K562 (cell line): ENCODE data around the gene PGBD1. TPM values are rescaled to one million over a fixed set of nuclear protein-coding genes. Genes with fewer than 3 reads are reported as not detected.
A peak's percentile ranks its signal among the peaks of the same experiment; 100 is the strongest.

Experiments used
- COPS2 ChIP-seq: fragments of 450-650 bp; conservative IDR thresholded peaks from 2 replicates; pipeline ENCODE4 v1.6.1; 2016; ENCODE audit warnings: mild to moderate bottlenecking, moderate library complexity
- EP300 ChIP-seq: IDR thresholded peaks from 2 replicates; pipeline ENCODE4 v1.6.1; 2012; ENCODE audit warnings: low read length, improper control_type of control experiment
- FIP1L1 ChIP-seq: fragments of 200-400 bp; formaldehyde crosslinking; IDR thresholded peaks from 2 replicates; pipeline ENCODE4 v1.6.1; 2018; ENCODE audit warnings: mild to moderate bottlenecking, low read depth, low read length; ENCODE audit not compliant: poor library complexity, severe bottlenecking
- HNRNPLL ChIP-seq: fragments of 200-400 bp; formaldehyde crosslinking; IDR thresholded peaks from 2 replicates; pipeline ENCODE4 v1.6.1; 2017; ENCODE audit warnings: low read length, low read depth, mild to moderate bottlenecking; ENCODE audit not compliant: poor library complexity, severe bottlenecking
- JUND ChIP-seq, 2 experiments: IDR thresholded peaks; 2 replicates in 1 of 2; 3 replicates in 1 of 2; pipeline ENCODE4 v1.6.1; 2011; ENCODE audit warnings: borderline replicate concordance in 2 of 2, low read depth in 2 of 2, low read length in 2 of 2, improper control_type of control experiment in 1 of 2, missing biosample characterization in 1 of 2, missing genetic modification characterization in 1 of 2, missing genetic modification reagents in 1 of 2
- MEIS2 ChIP-seq: fragments of 450-650 bp; IDR thresholded peaks from 2 replicates; pipeline ENCODE4 v1.6.1; 2014; ENCODE audit warnings: mild to moderate bottlenecking; ENCODE audit not compliant: partially characterized antibody
- MYC ChIP-seq, 2 experiments: fragments of 250-450 bp in 1 of 2; sonication (Bioruptor Pico) in 1 of 2; IDR thresholded peaks; 2 replicates each; pipeline versions ENCODE4 v1.5.1 to v1.6.1; 2012 to 2021; ENCODE audit warnings: low read depth in 2 of 2, borderline replicate concordance in 1 of 2, improper control_type of control experiment in 1 of 2, low read length in 1 of 2, mild to moderate bottlenecking in 1 of 2, moderate library complexity in 1 of 2
- NONO ChIP-seq, 2 experiments: fragments of 200-400 bp in 1 of 2; fragments of 450-650 bp in 1 of 2; formaldehyde crosslinking in 1 of 2; IDR thresholded peaks; 2 replicates each; pipeline ENCODE4 v1.6.1; 2017; ENCODE audit warnings: low read depth in 2 of 2, mild to moderate bottlenecking in 2 of 2, moderate library complexity in 2 of 2, low read length in 1 of 2
- POLR3A ChIP-seq: IDR thresholded peaks from 2 replicates; pipeline ENCODE4 v1.6.1; 2011; ENCODE audit warnings: borderline replicate concordance, mild to moderate bottlenecking, moderate library complexity; ENCODE audit not compliant: insufficient read length, insufficient read depth; ENCODE audit errors: extremely low read depth
- RAD51 ChIP-seq: fragments of 450-650 bp; IDR thresholded peaks from 2 replicates; pipeline ENCODE4 v1.7.1; 2016; ENCODE audit warnings: low read depth, mild to moderate bottlenecking, borderline replicate concordance
- TEAD4 ChIP-seq, 2 experiments: sonication (generic) in 1 of 2; formaldehyde crosslinking in 1 of 2; IDR thresholded peaks; 2 replicates each; pipeline versions ENCODE4 v1.6.1 to v1.8.0; 2012 to 2022; ENCODE audit warnings: borderline replicate concordance in 1 of 2, inconsistent platforms in 1 of 2, low read length in 1 of 2, mild to moderate bottlenecking in 1 of 2, missing genetic modification reagents in 1 of 2
- polyA plus RNA-seq, 8 experiments: library from polyadenylated mRNA; depleted of rRNA in 4 of 8; stranded (reverse) in 5 of 8; unstranded in 3 of 8; fragments of >200 nt; fragmentation: Nextera tagmentation in 2 of 8; fragmentation: Illumina TruSeq in 1 of 8; extraction: Ambion mirVana in 2 of 8; extraction: Trizol in 1 of 8; gene quantifications; 2 replicates each; pipeline versions ENCODE4 v1.2.1 to v1.2.3, GENCODE V29; 2011 to 2014; ENCODE audit warnings: inconsistent platforms in 1 of 8, missing spikeins in 1 of 8
- total RNA-seq, 7 experiments: library from RNA; depleted of rRNA in 6 of 7; stranded (reverse); fragments of >200 nt in 6 of 7; fragmentation: Illumina TruSeq in 2 of 7; extraction: Trizol in 2 of 7; gene quantifications; 2 replicates each; pipeline versions ENCODE4 v1.2.1 to v1.2.3, GENCODE V29; 2011 to 2021; ENCODE audit warnings: low replicate concordance in 1 of 7
- TF ChIP-seq, protein P1 (sequence below): IDR thresholded peaks from 2 replicates; pipeline ENCODE4 v1.6.1; 2011; ENCODE audit warnings: borderline replicate concordance, low read depth, mild to moderate bottlenecking, moderate library complexity, low read length; ENCODE audit not compliant: insufficient read depth, poor library complexity, severe bottlenecking
- TF ChIP-seq, protein P2 (sequence below), 2 experiments: fragments of 450-650 bp; IDR thresholded peaks; 2 replicates each; pipeline ENCODE4 v1.6.1; 2018; ENCODE audit warnings: mild to moderate bottlenecking in 2 of 2, low read depth in 1 of 2; ENCODE audit not compliant: partially characterized antibody in 2 of 2
- TF ChIP-seq, protein P3 (sequence below): sonication (generic); formaldehyde crosslinking; IDR thresholded peaks from 2 replicates; pipeline ENCODE4 v1.4.0; 2020; ENCODE audit warnings: mild to moderate bottlenecking, missing genetic modification reagents

The PGBD1 gene
- total and polyA plus RNA-seq, 9 of the 15 experiments (the other 6 are each of a cell fraction or from before 2014, with no cell fraction given): 3.3 to 9.0 (median 7.3) TPM

DNA sequence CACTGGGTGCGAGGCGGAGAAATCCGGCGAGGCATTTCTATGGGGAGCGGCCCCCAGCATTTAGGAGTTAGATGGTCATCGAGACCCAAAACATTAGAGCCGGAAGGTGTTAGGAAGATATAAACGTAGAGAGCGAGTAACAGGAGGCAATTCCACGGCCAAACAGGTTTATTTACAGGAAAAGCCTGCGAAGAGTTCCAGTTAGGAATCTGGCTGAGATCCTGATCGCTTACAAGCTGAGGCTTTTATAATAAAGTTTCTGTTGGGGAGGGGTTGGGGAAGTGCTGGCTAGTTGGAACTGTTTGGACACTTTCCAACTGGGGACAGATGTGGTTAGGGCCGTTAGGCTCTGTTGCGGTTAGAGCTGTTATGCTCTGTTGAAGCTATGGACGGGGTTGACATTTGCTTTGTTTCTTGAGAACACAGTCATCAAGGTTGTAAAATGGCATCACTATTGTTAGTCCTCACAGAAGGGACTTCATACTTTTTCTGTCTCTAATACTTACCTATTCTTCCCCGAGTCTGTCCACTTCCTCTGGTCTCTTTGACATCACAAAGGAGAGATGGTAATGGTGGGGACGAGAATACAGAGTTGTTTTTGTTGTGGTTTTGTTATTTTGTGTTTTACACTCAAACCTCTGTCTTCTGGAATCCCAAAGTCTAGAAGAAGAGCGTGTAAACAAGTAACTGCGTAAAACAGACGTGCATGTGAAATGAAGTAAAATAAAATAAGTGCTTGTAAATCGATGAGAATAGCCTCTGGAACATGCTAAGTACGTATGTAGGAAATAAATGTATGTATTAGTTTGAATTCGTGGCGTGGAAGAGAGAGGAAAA lies 55.1 kb downstream of the PGBD1 start (continued):
- TF ChIP-seq RAD51: peak; percentile 36; the same call in 1 of the 2 replicates
- TF ChIP-seq TEAD4 (IDR thresholded peaks at IDR 0.05; ENCODE audit: low read length): peak; percentile 87
- no peak for TF ChIP-seq TEAD4 (CRISPR knock-in tag; IDR thresholded peaks at IDR 0.05; ENCODE audit: borderline replicate concordance)
- 0 out of 2 replicates have a peak, but pooled peaks have one; percentile 25 for TF ChIP-seq MYC (IDR thresholded peaks at IDR 0.05; ENCODE audit: low read depth, low read length)
- peak; percentile 68; the same call in 1 of the 2 replicates for TF ChIP-seq MYC (CRISPR knock-in tag; IDR thresholded peaks at IDR 0.05; ENCODE audit: borderline replicate concordance, low read depth)
- no peak for TF ChIP-seq HNRNPLL
- no peak for TF ChIP-seq POLR3A
- TF ChIP-seq, protein P1, sequence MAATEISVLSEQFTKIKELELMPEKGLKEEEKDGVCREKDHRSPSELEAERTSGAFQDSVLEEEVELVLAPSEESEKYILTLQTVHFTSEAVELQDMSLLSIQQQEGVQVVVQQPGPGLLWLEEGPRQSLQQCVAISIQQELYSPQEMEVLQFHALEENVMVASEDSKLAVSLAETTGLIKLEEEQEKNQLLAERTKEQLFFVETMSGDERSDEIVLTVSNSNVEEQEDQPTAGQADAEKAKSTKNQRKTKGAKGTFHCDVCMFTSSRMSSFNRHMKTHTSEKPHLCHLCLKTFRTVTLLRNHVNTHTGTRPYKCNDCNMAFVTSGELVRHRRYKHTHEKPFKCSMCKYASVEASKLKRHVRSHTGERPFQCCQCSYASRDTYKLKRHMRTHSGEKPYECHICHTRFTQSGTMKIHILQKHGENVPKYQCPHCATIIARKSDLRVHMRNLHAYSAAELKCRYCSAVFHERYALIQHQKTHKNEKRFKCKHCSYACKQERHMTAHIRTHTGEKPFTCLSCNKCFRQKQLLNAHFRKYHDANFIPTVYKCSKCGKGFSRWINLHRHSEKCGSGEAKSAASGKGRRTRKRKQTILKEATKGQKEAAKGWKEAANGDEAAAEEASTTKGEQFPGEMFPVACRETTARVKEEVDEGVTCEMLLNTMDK: no peak
- TF ChIP-seq, protein P2, sequence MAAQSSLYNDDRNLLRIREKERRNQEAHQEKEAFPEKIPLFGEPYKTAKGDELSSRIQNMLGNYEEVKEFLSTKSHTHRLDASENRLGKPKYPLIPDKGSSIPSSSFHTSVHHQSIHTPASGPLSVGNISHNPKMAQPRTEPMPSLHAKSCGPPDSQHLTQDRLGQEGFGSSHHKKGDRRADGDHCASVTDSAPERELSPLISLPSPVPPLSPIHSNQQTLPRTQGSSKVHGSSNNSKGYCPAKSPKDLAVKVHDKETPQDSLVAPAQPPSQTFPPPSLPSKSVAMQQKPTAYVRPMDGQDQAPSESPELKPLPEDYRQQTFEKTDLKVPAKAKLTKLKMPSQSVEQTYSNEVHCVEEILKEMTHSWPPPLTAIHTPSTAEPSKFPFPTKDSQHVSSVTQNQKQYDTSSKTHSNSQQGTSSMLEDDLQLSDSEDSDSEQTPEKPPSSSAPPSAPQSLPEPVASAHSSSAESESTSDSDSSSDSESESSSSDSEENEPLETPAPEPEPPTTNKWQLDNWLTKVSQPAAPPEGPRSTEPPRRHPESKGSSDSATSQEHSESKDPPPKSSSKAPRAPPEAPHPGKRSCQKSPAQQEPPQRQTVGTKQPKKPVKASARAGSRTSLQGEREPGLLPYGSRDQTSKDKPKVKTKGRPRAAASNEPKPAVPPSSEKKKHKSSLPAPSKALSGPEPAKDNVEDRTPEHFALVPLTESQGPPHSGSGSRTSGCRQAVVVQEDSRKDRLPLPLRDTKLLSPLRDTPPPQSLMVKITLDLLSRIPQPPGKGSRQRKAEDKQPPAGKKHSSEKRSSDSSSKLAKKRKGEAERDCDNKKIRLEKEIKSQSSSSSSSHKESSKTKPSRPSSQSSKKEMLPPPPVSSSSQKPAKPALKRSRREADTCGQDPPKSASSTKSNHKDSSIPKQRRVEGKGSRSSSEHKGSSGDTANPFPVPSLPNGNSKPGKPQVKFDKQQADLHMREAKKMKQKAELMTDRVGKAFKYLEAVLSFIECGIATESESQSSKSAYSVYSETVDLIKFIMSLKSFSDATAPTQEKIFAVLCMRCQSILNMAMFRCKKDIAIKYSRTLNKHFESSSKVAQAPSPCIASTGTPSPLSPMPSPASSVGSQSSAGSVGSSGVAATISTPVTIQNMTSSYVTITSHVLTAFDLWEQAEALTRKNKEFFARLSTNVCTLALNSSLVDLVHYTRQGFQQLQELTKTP (IDR thresholded peaks at IDR 0.05; ENCODE audit: low read depth in 1 of 2, partially characterized antibody in 2 of 2): no peak
- peak; percentile 93 for TF ChIP-seq EP300
- no peak for TF ChIP-seq FIP1L1
- no peak; a peak in 1 of 4 replicates for TF ChIP-seq NONO (IDR thresholded peaks at IDR 0.05; ENCODE audit: low read depth in 2 of 2, low read length in 1 of 2)
- TF ChIP-seq MEIS2: peak; percentile 69
- TF ChIP-seq, protein P3, sequence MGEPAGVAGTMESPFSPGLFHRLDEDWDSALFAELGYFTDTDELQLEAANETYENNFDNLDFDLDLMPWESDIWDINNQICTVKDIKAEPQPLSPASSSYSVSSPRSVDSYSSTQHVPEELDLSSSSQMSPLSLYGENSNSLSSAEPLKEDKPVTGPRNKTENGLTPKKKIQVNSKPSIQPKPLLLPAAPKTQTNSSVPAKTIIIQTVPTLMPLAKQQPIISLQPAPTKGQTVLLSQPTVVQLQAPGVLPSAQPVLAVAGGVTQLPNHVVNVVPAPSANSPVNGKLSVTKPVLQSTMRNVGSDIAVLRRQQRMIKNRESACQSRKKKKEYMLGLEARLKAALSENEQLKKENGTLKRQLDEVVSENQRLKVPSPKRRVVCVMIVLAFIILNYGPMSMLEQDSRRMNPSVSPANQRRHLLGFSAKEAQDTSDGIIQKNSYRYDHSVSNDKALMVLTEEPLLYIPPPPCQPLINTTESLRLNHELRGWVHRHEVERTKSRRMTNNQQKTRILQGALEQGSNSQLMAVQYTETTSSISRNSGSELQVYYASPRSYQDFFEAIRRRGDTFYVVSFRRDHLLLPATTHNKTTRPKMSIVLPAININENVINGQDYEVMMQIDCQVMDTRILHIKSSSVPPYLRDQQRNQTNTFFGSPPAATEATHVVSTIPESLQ (CRISPR knock-in tag): no peak
- no peak for TF ChIP-seq COPS2
- TF ChIP-seq JUND (IDR thresholded peaks at IDR 0.05; ENCODE audit: borderline replicate concordance, low read depth, low read length): peak; percentile 60; the same call in 1 of the 2 replicates
- peak; percentile 84; the same call in 2 of the 3 replicates for TF ChIP-seq JUND (tag; IDR thresholded peaks at IDR 0.05; ENCODE audit: borderline replicate concordance, low read depth, low read length)
